Mesothelial cell of epicardium (in vitro differentiated cells): Measurements from ENCODE around the gene RALGDS. TPM values are rescaled to one million over a fixed set of nuclear protein-coding genes. Genes with fewer than 3 reads are reported as not detected.

Experiments used
- DNase-seq, 2 experiments: peaks; one replicate each; pipeline ENCODE4 v3.0.0; 2021; ENCODE audit warnings: low spot score in 2 of 2; ENCODE audit not compliant: unreplicated experiment in 2 of 2
- H3K27ac Mint-ChIP-seq: 2 replicates; pipeline ENCODE4 v1.8.0; 2021; ENCODE audit warnings: mixed read lengths
- H3K27me3 Mint-ChIP-seq: 2 replicates; pipeline ENCODE4 v1.8.0; 2021; ENCODE audit warnings: low read depth, mixed read lengths
- H3K36me3 Mint-ChIP-seq: 2 replicates; pipeline ENCODE4 v1.8.0; 2021; ENCODE audit warnings: mixed read lengths
- H3K4me1 Mint-ChIP-seq: 2 replicates; pipeline ENCODE4 v1.8.0; 2021; ENCODE audit warnings: mixed read lengths
- H3K4me3 Mint-ChIP-seq: 2 replicates; pipeline ENCODE4 v1.8.0; 2021; ENCODE audit warnings: mild to moderate bottlenecking, moderate library complexity, mixed read lengths
- H3K9me3 Mint-ChIP-seq: 2 replicates; pipeline ENCODE4 v1.8.0; 2021; ENCODE audit warnings: mixed read lengths
- CTCF ChIP-seq: fragments of 200-600 bp; sonication (generic); IDR thresholded peaks from one replicate; pipeline ENCODE4 v1.5.0; 2021; ENCODE audit warnings: antibody characterized with exemption; ENCODE audit not compliant: unreplicated experiment
- total RNA-seq: library from RNA; stranded (reverse); gene quantifications from 3 replicates; pipeline ENCODE4 v1.2.1, GENCODE V29; 2021

The RALGDS gene
- total RNA-seq, 1 donor from 2014 or later = 83.5 TPM

- H3K36me3 Mint-ChIP-seq = peaks cover 3% of the 10 kb centered on the region
- no peak for TF ChIP-seq CTCF
- no peak overlapping the region for H3K4me3 Mint-ChIP-seq
Measured at GRCh38 chr9:133067006-133067405, 54.0 kb downstream of the RALGDS start.

GRCh38 chr9:133066181-133066983 is 54.7 kb downstream of the RALGDS start:
- Mint-ChIP-seq H3K4me1 (peaks cover 6% of the 10 kb centered on the region), H3K27ac (no peak overlapping the region), H3K9me3 (no peaks in the 10 kb centered on the region), H3K4me3 (no peak overlapping the region), H3K36me3 (no peaks in the 10 kb centered on the region), H3K27me3 (no peaks in the 10 kb centered on the region)
- no peak for TF ChIP-seq CTCF
- DNase-seq = no peak

More at GRCh38 chr9:133067006-133067405, 54.0 kb downstream of the RALGDS start:
- Mint-ChIP-seq H3K27ac (no peak overlapping the region), H3K27me3 (no peaks in the 10 kb centered on the region), H3K9me3 (no peaks in the 10 kb centered on the region), H3K4me1 (peaks cover 5% of the 10 kb centered on the region)
- DNase-seq = no peak

GRCh38 chr9:133065070-133065388 is 56.0 kb downstream of the RALGDS start:
- Mint-ChIP-seq H3K4me3 (no peak overlapping the region), H3K27ac (no peak overlapping the region), H3K36me3 (no peaks in the 10 kb centered on the region), H3K9me3 (no peaks in the 10 kb centered on the region), H3K27me3 (no peaks in the 10 kb centered on the region), H3K4me1 (peaks cover 17% of the 10 kb centered on the region)
- no peak for DNase-seq
- TF ChIP-seq CTCF = no peak

GRCh38 chr9:133064241-133065069 is 56.6 kb downstream of the RALGDS start:
- DNase-seq = no peak
- Mint-ChIP-seq H3K27me3 (no peaks in the 10 kb centered on the region), H3K4me1 (peaks cover 21% of the 10 kb centered on the region), H3K36me3 (no peaks in the 10 kb centered on the region), H3K27ac (no peak overlapping the region), H3K9me3 (no peaks in the 10 kb centered on the region), H3K4me3 (no peak overlapping the region)
- no peak for TF ChIP-seq CTCF

DNA sequence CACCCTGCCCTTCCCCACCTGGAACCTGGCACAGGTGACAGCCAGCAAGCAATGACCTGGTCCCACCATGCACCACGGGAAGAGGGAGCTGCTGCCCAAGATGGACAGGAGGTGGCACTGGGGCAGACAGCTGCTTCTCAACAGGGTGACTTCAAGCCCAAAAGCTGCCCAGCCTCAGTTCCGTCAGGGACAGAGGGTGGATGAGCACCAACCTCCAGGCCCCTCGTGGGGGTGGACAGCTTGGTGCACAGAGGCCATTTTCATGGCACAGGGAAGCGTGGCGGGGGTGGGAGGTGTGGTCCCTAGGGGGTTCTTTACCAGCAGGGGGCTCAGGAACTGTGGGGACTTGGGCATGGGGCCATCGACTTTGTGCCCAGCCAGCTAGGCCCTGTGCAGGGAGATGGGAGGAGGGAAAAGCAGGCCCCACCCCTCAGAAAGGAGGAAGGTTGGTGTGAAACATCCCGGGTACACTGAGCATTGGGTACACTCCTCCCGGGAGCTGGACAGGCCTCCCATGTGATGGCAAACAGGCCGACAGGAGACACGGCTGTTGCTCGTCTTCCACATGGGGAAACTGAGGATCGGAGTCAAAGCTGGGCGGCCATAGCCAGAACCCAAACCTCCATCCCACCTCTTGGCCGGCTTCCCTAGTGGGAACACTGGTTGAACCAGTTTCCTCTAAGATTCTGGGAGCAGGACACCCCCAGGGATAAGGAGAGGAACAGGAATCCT is 57.4 kb downstream of the RALGDS start:
- TF ChIP-seq CTCF = no peak

More for the DNA sequence above, 57.4 kb downstream of the RALGDS start:
- no peaks in the 10 kb centered on the region for H3K27me3 Mint-ChIP-seq
- no peak overlapping the region for H3K4me3 Mint-ChIP-seq
- H3K36me3 Mint-ChIP-seq = no peaks in the 10 kb centered on the region
- DNase-seq = no peak
- no peak overlapping the region for H3K27ac Mint-ChIP-seq
- H3K4me1 Mint-ChIP-seq = peaks cover 23% of the 10 kb centered on the region
- H3K9me3 Mint-ChIP-seq = no peaks in the 10 kb centered on the region
